GM19328 (cell line): ENCODE results near the gene KCNAB1.
"Not testable (repeated sequence)": the region's sequence is repeated elsewhere in the genome, so short reads cannot be mapped to it uniquely, and the experiment has no call there.

Experiments used
- ATAC-seq: cut with Tn5 transposase; IDR thresholded peaks from one replicate; pipeline ENCODE4 v1.9.1; 2021; ENCODE audit warnings: mild to moderate bottlenecking, moderate library complexity; ENCODE audit not compliant: unreplicated experiment

The KCNAB1 gene

DNA sequence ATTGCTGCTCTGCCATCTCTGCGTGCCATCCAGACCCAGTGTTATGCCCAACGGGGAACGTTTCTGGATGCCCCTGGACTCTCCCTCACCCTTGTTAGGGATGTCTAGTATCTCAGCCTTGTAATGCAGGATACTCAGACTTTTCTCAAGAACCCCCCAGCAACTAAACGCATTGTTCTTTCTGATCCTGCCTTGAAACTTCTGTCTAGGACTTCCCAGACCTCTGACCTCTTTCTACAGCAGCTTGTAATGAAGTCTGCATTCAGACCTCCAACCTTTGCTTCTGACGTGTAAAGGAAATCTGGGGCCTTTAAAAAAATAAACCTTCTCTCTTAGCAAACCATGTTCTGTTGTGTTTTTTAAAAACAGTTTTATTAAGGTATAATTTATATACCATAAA, 139.5 kb downstream of the KCNAB1 start:
- ATAC-seq = no peak

GRCh38 chr3:156260331-156260730, 140.0 kb downstream of the KCNAB1 start:
- no peak for ATAC-seq

DNA sequence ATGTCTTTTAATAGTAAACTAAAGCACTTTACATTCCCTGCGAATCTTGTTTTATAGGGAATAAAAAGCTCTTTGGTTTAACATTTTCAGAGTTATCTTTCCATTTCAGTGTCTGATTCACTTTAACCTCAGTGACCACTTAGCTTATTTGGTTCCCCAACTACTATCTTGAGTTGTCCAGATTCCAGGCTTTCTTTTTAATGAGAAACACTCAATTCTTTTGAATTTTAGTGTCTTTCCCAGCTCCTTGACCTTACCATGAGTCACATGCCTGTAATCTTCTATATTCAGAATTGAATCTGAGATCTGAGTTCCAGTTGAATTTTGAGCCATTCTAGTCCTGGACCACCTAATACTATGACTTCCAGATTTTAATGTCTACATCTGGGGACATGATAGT, 144.4 kb downstream of the KCNAB1 start:
- ATAC-seq = no peak

- no peak for ATAC-seq
These were observed 151.1 kb downstream of the KCNAB1 start for GRCh38 chr3:156271508-156271907.

DNA sequence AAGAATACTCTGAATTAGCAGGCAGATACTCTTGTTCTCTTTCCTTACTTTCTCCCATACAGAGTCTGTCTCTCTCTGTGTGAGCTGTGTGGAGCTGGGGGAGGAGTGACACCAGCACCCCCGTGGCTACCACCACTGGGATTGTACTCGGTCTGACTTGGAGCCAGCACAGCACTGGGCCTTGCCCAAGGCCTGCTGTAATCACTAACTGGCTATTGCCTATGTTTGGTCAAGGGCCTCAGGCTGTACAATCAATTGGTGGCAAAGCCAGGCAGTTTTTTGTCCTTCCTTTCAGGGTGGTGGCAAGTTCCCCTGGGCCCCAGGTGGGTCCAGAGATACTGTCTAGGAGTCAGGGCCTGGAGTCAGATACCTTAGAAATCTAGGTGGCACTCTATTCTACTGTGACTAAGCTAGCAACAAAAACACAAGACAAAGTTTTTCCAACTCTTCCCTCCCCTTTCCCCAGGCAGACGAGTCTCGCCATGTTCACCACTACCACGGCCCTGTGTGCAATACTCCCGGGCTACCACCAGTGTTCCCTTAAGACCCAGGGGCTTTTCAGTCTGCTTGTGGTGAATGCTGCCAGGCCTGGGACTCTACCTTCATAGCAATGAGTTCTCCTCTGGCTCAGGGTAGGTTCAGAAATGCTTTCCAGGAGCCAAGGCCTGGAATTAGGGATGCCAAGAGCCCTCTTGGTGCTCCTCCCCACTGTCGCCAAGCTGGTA, 151.8 kb downstream of the KCNAB1 start:
- no peak for ATAC-seq

DNA sequence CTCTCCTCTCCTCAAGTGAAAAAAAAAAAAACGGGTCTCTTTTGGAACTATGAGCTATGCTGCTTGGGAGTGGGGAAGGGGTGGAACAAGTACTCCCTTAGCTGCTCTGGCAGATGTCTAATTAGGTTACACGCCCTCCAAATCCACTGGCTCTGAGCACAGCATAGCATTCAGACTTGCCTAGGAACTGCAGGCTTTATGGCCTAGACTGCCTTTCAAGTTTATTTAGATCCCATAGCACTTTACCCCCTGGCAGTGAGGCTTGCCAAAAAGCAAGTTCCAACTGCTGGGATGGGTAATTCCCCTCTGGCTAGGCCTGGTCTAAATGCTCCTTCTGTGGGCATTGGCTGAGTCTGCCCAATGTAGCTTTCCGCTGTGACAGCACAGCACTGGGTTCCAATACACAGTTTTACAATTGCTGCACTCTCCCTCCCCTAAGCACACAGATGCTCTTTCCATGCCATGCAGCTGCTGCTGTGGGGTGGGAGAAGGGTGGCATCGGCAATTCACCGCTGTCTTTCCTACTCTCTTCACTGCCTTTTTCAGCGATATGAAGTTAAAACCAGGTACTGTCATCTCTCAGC, 152.8 kb downstream of the KCNAB1 start:
- ATAC-seq = no peak

- ATAC-seq = no peak
These were observed 154.4 kb downstream of the KCNAB1 start for GRCh38 chr3:156274791-156275190.

DNA sequence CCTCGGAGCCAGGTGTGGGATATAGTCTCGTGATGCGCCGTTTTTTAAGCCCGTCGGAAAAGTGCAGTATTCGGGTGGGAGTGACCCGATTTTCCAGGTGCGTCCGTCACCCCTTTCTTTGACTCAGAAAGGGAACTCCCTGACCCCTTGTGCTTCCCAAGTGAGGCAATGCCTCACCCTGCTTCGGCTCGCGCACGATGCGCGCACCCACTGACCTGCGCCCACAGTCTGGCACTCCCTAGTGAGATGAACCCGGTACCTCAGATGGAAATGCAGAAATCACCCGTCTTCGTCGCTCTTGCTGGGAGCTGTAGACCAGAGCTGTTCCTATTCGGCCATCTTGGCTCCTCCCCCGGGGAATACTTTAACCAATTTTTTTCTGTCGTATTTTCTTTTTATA, 164.3 kb downstream of the KCNAB1 start:
- not testable (repeated sequence) for ATAC-seq

DNA sequence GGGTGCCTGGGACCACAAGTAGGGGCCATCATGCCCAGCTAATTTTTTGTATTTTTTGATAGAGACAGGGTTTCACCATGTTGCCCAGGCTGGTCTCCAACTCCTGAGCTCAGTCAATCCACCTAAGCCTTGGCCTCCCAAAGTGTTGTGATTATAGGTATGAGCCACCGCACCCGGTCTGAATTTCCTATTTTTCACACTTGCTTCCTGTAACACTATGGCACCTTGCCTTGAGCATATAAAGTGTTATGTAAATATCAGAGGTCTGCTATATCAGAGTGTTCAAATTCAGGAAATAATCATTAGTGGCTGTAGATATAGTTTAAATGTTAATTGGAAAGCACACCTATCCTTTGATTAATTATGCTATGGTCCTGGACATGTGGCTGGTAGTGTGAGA, 165.2 kb downstream of the KCNAB1 start:
- ATAC-seq = no peak

DNA sequence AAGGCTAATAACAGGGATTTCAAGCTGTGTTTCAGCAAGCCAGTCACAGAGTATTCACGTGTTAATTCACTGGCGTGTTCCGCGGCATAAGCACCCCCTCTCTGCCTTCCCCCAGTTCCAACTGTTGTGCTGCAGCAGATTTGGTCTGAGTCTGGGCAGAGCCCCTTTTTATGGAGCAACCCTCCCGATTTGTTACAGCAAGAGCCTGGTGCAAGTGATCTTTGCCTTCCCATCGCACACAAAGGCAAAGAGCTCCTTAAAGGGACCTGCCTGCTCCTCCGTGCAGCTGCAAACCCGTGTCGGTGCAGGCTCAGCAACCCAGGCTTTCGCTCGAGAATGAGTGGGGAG, 170.5 kb downstream of the KCNAB1 start:
- no peak for ATAC-seq

DNA sequence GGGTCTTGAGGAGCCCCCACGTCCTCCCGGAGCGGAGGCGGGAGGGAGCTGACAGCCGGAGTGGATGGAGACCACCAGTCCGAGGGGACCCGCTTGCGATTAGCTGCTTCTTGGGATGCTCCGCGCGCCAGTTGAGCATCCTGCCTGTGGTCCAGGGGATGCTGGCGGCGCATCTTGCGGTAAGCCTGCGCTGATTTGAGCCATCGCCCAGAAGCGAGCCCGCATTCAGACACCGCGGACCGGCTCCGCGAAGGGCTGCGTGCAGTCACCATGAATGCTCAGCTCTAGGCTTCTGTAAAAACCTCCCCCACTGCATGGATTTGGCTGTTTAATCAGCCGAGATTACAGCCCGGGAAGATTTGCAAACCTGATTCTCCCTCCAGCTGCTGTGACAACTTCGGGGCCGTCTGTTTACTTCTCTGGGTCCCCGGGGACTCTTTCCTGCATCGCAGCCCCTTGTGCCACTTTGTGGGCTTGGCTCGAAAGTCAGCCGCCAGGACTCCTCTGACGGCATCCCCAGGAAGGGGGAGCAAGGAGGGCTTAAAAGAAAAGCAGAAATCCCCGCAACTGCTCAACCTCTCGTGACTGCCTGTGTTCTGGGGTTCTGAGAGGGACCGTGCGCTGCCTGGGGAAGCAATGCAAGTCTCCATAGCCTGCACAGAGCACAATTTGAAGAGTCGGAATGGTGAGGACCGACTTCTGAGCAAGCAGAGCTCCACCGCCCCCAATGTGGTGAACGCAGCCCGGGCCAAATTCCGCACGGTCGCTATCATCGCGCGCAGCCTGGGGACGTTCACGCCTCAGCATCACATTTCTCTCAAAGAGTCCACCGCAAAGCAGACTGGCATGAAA, 171.1 kb downstream of the KCNAB1 start:
- no peak for ATAC-seq

DNA sequence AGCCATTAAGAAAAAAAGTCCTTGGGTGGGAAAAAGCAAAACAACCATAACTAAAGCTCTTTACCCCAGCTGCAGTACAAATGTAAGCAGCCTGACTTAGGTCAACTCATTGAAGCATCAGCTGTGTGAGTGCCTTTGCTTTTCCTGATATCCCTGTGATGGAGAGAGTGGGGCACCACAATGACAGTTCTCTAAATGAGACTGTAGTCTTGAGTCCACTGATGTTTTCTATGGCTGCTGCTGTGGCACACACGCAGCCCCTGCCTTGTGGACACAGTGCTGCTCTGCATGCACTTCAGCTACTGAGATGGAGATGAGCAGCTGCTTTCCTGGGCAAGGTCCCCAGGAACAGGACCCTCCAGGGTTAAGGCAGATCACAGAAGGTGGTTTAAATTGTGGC, 173.2 kb downstream of the KCNAB1 start:
- no peak for ATAC-seq

DNA sequence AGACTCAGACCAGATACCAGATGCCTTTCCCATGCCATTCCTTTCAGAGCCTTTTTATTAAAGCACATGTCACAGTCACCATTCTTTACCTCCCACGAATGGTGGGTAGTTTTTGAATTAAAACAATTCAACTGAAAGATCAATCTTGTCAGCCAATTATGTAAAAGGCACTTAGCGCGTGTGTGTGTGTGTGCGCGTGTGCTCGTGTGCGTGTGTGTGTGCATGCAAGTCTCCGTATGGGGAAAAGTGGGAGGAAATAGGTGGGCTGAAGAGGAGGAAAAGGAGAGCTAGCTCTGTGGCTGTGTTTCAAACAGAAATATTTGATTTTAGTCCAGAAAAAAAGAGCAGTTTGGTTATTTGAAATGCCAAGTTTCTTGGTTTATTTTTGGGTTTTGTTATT, 177.2 kb downstream of the KCNAB1 start:
- ATAC-seq = no peak

- ATAC-seq = no peak
These were observed 177.6 kb downstream of the KCNAB1 start for GRCh38 chr3:156298014-156298413.

DNA sequence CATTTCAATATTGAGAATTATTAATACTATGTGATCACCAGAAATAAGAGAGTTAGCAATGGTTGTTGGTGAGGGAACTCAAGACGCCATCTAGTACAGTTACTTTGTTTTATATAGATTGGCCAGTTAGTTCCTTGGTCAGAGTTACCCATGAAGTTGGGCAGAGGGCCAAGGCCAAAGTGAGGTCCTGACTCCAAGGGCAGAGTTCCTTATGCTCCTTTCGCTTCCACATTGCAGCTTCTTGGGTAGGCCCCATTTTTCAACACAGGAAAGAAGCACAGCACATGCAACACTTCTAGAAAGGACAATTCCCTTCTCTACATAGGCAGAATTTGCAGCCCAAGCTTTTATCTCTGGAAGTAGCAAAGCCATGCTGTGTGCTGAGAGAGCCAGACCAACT, 178.6 kb downstream of the KCNAB1 start:
- ATAC-seq = no peak

DNA sequence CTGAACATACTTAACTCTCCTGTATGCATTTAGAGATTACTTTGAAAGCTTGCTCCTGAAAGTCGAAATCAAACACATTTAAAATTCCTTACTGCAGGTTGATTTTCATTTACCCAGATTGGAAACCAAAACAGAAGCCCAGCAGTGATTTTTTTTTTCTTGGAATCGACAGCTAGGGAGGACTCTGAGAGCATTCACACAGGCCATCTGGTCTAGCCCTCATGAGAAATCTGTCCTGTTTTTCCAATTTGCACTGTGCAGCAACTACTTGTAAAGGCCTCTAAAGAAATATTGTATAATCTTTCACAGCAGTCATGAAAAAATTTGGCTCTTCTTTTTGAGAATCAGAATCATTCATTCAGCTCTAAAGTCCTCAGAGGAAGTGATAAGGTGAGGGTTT, 179.2 kb downstream of the KCNAB1 start:
- no peak for ATAC-seq

- ATAC-seq = no peak
These were observed 180.0 kb downstream of the KCNAB1 start for GRCh38 chr3:156300371-156300770.

DNA sequence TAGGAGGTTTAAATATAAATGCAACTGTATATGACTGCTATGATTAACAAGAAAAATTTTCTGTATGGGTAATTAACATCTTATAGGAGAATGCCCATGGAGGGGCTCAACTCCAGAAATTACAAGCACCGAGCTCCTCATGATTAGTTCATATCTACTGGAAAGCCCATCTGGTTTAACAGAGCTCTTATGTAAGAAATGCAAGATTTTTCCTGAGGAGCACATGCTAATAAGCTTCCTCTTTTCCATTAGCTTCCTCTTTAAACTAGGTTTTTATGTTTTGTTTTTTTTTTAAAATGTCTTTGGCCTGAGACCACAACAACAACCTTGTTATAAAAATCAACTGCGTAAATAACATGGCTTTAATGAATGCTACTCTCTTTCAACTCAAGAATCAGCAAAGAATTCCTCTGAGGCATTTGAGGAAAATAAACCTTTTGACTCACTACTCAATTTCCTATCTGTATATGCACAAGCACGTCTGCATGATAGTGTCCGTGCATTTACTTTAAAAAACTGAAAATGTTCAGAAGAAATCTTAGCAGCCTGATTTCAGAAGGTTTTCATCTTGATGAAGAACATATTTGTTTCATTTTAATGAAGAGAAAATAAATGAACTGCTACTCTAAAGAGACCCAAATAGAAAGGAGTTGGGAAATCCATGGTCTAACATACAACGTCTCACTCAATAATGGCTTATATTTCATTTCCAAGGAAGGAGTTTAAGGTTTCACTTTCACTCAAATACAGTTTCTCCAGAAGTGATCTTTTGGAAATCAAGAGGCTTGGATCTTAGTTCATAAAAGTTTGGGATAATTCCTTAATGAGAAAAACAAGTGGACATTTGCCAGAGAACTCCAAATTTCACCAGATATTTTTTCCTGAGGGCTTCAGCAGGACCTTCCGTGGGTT, 180.8 kb downstream of the KCNAB1 start:
- ATAC-seq = no peak

DNA sequence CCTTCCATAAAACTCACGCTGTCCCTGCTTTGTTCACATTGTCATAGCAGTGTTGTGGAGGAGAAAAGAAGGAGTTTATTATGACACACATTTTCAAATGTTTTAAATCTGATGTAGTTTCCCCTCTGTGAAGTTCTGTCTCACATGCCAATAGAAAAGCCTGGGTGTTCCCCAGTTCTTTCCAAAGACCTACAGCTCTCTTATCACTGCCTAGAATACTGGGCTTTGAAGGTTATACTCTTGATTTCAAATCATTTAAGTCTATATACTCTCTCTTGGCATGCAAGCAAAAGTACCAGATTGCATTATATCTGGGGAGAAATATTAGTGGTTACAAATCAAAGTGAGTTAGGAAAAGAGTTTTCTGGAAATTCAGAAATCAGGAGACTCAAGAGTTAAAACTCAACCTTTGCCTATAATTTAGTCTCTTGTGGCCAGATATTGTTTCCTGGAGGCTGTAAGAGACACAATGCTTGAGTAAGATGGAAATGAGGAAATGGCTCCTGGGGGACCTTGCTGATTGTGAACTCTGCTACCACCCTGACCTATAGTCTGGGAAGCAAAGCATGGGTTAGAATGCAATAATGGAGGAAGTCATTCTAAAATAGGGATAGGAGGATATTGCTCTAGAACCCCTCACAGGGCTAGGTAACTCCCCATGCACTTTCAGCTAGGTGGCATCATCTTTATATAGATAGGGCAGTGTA, 182.8 kb downstream of the KCNAB1 start:
- ATAC-seq = no peak

DNA sequence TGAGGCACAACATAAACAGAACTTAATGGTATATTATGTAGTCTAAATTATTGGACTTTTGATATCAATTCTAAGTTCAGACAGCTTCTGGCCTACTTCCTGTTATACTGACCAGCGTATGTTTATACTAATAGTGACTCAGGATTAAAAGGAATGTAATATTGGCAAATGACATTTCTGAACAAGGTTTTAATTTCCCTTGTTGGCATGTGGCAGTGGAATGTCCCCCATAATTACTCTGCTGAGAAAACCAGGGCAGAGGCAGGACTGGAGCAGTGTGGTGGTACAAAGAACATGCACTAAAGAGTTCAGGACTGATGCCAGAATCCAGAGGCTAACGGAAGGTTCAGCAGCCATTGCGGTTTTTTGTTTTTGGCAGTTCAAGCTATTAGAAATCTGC, 184.0 kb downstream of the KCNAB1 start:
- no peak for ATAC-seq
